ENCODE results near the gene COL9A1.

- no peak for TF ChIP-seq CTCF (IDR thresholded peaks at IDR 0.05)
- no peak for TF ChIP-seq POLR2AphosphoS5 (IDR thresholded peaks at IDR 0.05)
- no peak for TF ChIP-seq EP300 (IDR thresholded peaks at IDR 0.05)
These were observed 3.4 kb downstream of the COL9A1 start for GRCh38 chr6:70299456-70299855.
